GM12873 (cell line): ENCODE results near the gene TOM1L2.

Source experiments
- CTCF ChIP-seq: IDR thresholded peaks from 2 replicates; pipeline ENCODE4 v1.5.1; 2012; ENCODE audit warnings: low read depth, mild to moderate bottlenecking, moderate library complexity, low read length, control low read depth; ENCODE audit not compliant: insufficient read depth; ENCODE audit errors: missing control alignments

Gene TOM1L2

GRCh38 chr17:17958982-17959381, 13.2 kb downstream of the TOM1L2 start:
- no peak for TF ChIP-seq CTCF

GRCh38 chr17:17957584-17957916, 14.7 kb downstream of the TOM1L2 start:
- no peak for TF ChIP-seq CTCF

GRCh38 chr17:17954079-17954478, 18.1 kb downstream of the TOM1L2 start:
- TF ChIP-seq CTCF, result no peak

GRCh38 chr17:17952691-17953090, 19.5 kb downstream of the TOM1L2 start:
- TF ChIP-seq CTCF, result peak; percentile 28

- no peak for TF ChIP-seq CTCF
Observed at GRCh38 chr17:17951524-17951923, 20.7 kb downstream of the TOM1L2 start.

GRCh38 chr17:17950806-17951205, 21.4 kb downstream of the TOM1L2 start:
- peak; percentile 39 for TF ChIP-seq CTCF

- no peak for TF ChIP-seq CTCF
Observed at GRCh38 chr17:17950347-17950746, 21.9 kb downstream of the TOM1L2 start.

GRCh38 chr17:17947966-17948365, 24.2 kb downstream of the TOM1L2 start:
- TF ChIP-seq CTCF, result no peak
